Smooth muscle cell (in vitro differentiated cells): Measurements from ENCODE around the gene MRAS. TPM values are rescaled to one million over a fixed set of nuclear protein-coding genes. Genes with fewer than 3 reads are reported as not detected.

Source experiments
- DNase-seq: peaks from one replicate; lab custom pipeline; 2025; ENCODE audit not compliant: unreplicated experiment; lab: John Stamatoyannopoulos, UW
- H2AFZ ChIP-seq: fragments of 200-600 bp; sonication (generic); 2 replicates; pipeline ENCODE4 v1.6.0; 2016; ENCODE audit warnings: antibody characterized with exemption, low read depth, mild to moderate bottlenecking
- H3F3A ChIP-seq: fragments of 200-600 bp; sonication (generic); 2 replicates; pipeline ENCODE4 v1.6.0; 2017; ENCODE audit warnings: antibody characterized with exemption, low read depth
- H3K27ac ChIP-seq: fragments of 200-600 bp; sonication (generic); 2 replicates; pipeline ENCODE4 v1.5.1; 2016; ENCODE audit warnings: low read depth, mild to moderate bottlenecking
- H3K27me3 ChIP-seq: fragments of 200-600 bp; sonication (generic); 2 replicates; pipeline ENCODE4 v1.6.1; 2016; ENCODE audit warnings: low read depth, mild to moderate bottlenecking
- H3K36me3 ChIP-seq: fragments of 200-600 bp; sonication (generic); 2 replicates; pipeline ENCODE4 v1.5.1; 2016; ENCODE audit warnings: low read depth
- H3K4me1 ChIP-seq: fragments of 200-600 bp; sonication (generic); 2 replicates; pipeline ENCODE4 v1.5.1; 2016; ENCODE audit warnings: low read depth
- H3K4me2 ChIP-seq: fragments of 200-600 bp; sonication (generic); 2 replicates; pipeline ENCODE4 v1.6.0; 2016; ENCODE audit warnings: mild to moderate bottlenecking
- H3K4me3 ChIP-seq: fragments of 200-600 bp; sonication (generic); 2 replicates; pipeline ENCODE4 v1.5.1; 2016; ENCODE audit warnings: mild to moderate bottlenecking
- H3K79me2 ChIP-seq: fragments of 200-600 bp; sonication (generic); 2 replicates; pipeline ENCODE4 v1.6.0; 2016; ENCODE audit warnings: low read depth, mild to moderate bottlenecking
- H3K9ac ChIP-seq: fragments of 200-600 bp; sonication (generic); 2 replicates; pipeline ENCODE4 v1.6.0; 2016; ENCODE audit warnings: low read depth
- H3K9me3 ChIP-seq: fragments of 200-600 bp; sonication (generic); replicated peaks from 2 replicates; pipeline ENCODE4 v1.5.1; 2016; ENCODE audit warnings: low read depth
- H4K20me1 ChIP-seq: fragments of 200-600 bp; sonication (generic); 2 replicates; pipeline ENCODE4 v1.6.0; 2016; ENCODE audit warnings: low read depth
- WGBS: methylation state at CpG from one replicate; pipeline ENCODE4 v1.1.7; 2016; ENCODE audit warnings: low lambda C conversion rate; 5-methylcytosine and 5-hydroxymethylcytosine counted together
- polyA plus RNA-seq: library from polyadenylated mRNA; unstranded; fragments of >200 nt; fragmentation: Nextera tagmentation; extraction: Ambion mirVana; gene quantifications from 2 replicates; pipeline ENCODE4 v1.2.1, GENCODE V29; 2016
- total RNA-seq: library from RNA; depleted of rRNA; stranded (reverse); fragments of >200 nt; gene quantifications from 2 replicates; pipeline ENCODE4 v1.2.3, GENCODE V29; 2014
- TF ChIP-seq, protein P1 (sequence below): fragments of 200-600 bp; sonication (generic); IDR thresholded peaks from 2 replicates; pipeline ENCODE4 v1.5.1; 2017; ENCODE audit warnings: borderline replicate concordance, mild to moderate bottlenecking, antibody characterized with exemption; ENCODE audit not compliant: insufficient read depth, poor library complexity, severe bottlenecking

MRAS gene
- total and polyA plus RNA-seq, 2 experiments from 2014 or later, result 43.0 to 60.5 TPM

DNA sequence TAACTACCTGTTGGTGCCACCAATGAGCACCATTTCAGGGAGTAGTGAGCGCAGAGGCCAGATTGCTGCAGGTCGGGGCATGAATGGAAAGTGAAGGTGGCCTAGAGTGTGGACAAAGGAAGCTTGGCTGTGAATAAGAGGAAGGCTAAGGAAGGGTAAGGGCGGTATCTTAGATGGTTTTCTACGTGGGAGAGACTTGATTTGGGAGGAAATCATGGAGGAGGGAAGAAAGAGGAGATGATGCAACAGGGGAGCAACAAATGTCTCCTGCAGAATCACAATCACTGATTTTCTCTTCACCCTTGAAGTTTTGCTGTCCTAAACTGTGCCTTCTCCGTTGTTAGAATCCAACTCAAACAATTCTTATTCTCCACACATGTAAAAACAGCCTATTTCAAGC lies 40.5 kb upstream of the MRAS start:
- Histone ChIP-seq H3K27me3 (no peaks in the 10 kb centered on the region), H2AFZ (no peak overlapping the region), H3K4me2 (no peak overlapping the region), H3K27ac (no peak overlapping the region), H3K36me3 (peaks cover 3% of the 10 kb centered on the region), H4K20me1 (no peaks in the 10 kb centered on the region), H3K4me3 (no peak overlapping the region), H3K9me3 (peaks cover 22% of the 10 kb centered on the region), H3K79me2 (no peaks in the 10 kb centered on the region), H3F3A (no peaks in the 10 kb centered on the region), H3K4me1 (no peaks in the 10 kb centered on the region), H3K9ac (no peak overlapping the region)
- no peak for DNase-seq
- WGBS, result 89% methylated on average over 5 of the region's 5 CpGs
- TF ChIP-seq, protein P1, sequence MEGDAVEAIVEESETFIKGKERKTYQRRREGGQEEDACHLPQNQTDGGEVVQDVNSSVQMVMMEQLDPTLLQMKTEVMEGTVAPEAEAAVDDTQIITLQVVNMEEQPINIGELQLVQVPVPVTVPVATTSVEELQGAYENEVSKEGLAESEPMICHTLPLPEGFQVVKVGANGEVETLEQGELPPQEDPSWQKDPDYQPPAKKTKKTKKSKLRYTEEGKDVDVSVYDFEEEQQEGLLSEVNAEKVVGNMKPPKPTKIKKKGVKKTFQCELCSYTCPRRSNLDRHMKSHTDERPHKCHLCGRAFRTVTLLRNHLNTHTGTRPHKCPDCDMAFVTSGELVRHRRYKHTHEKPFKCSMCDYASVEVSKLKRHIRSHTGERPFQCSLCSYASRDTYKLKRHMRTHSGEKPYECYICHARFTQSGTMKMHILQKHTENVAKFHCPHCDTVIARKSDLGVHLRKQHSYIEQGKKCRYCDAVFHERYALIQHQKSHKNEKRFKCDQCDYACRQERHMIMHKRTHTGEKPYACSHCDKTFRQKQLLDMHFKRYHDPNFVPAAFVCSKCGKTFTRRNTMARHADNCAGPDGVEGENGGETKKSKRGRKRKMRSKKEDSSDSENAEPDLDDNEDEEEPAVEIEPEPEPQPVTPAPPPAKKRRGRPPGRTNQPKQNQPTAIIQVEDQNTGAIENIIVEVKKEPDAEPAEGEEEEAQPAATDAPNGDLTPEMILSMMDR, result no peak

DNA sequence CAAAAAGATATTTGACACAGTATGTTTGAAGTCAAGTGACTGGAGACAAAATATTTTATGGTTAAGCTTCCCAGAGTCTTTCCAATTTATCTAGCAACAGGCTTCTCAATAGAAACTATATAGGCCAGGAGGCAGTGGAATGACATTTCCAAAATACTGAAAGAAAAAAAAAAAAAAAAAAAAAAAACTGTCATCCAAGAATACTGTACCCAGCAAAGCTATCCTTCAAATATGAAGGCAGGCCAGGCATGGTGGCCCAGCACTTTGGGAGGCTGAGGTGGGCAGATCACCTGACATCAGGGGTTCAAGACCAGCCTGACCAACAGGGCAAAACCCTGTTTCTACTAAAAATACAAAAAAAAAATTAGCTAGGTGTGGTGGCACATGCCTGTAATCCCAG lies 39.6 kb upstream of the MRAS start:
- no peaks in the 10 kb centered on the region for H3K79me2 ChIP-seq
- no peaks in the 10 kb centered on the region for H3F3A ChIP-seq
- H3K4me3 ChIP-seq, result no peak overlapping the region
- peaks cover 22% of the 10 kb centered on the region for H3K9me3 ChIP-seq
- TF ChIP-seq, protein P1, result no peak
- no peaks in the 10 kb centered on the region for H3K4me1 ChIP-seq
- H3K36me3 ChIP-seq, result peaks cover 3% of the 10 kb centered on the region
- H3K27ac ChIP-seq, result no peak overlapping the region
- no peak overlapping the region for H3K9ac ChIP-seq
- no peaks in the 10 kb centered on the region for H4K20me1 ChIP-seq
- DNase-seq, result no peak
- no peak overlapping the region for H3K4me2 ChIP-seq
- H3K27me3 ChIP-seq, result no peaks in the 10 kb centered on the region
- no peak overlapping the region for H2AFZ ChIP-seq

DNA sequence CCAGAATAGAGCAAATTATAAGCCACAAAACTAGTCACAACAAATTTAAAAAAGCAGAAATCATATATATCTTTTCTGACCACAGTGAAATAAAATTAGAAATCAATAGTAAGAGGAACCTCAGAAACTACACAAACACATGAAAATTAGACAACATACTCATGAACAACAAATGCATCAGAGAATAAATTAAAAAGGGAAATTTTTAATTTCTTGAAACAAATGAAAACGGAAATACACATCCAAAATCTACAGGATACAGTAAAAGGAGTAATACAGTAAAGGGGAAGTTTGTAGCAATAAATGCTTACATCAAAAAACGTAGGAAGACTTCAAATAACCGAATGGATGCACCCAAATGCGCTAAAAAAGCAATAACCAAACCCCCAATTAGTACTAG lies 37.9 kb upstream of the MRAS start:
- Histone ChIP-seq H3K27ac (no peak overlapping the region), H3K27me3 (no peaks in the 10 kb centered on the region), H3F3A (no peaks in the 10 kb centered on the region), H3K79me2 (no peaks in the 10 kb centered on the region), H3K9me3 (peaks cover 22% of the 10 kb centered on the region), H3K4me3 (no peak overlapping the region), H3K9ac (no peak overlapping the region), H3K4me1 (no peaks in the 10 kb centered on the region), H2AFZ (no peak overlapping the region), H3K36me3 (peaks cover 3% of the 10 kb centered on the region), H4K20me1 (no peaks in the 10 kb centered on the region), H3K4me2 (no peak overlapping the region)
- WGBS, result 81% methylated on average over 4 of the region's 4 CpGs
- TF ChIP-seq, protein P1, result no peak
- no peak for DNase-seq

DNA sequence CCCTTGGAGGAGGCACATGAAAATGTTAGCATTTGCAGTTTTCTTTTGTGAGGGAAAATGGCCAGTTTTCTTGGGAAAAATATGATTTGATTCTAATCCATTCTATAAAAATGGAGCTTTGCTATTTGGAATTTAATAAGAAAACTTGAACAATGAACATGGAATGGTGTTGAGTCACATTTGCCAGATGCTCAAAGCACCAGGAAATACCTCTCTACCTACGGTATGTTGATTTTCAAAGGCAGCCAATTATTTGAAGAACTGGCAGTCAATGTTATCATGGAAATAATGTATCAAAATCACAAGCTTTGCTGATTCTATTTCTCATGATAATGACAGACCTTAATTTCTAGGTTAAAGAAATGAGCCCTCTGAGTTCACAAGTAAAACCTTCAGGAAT lies 33.6 kb upstream of the MRAS start:
- H3K79me2 ChIP-seq, result no peaks in the 10 kb centered on the region
- H3K4me3 ChIP-seq, result no peak overlapping the region
- WGBS, result 85% methylated on average over 1 of the region's 1 CpG
- H3K4me2 ChIP-seq, result no peak overlapping the region
- peaks cover 5% of the 10 kb centered on the region for H3K27me3 ChIP-seq
- H3K4me1 ChIP-seq, result no peaks in the 10 kb centered on the region
- TF ChIP-seq, protein P1, result no peak
- H2AFZ ChIP-seq, result no peak overlapping the region
- H3F3A ChIP-seq, result no peaks in the 10 kb centered on the region
- peaks cover 9% of the 10 kb centered on the region for H3K9me3 ChIP-seq
- H4K20me1 ChIP-seq, result no peaks in the 10 kb centered on the region
- DNase-seq, result no peak
- H3K27ac ChIP-seq, result no peak overlapping the region
- H3K36me3 ChIP-seq, result no peaks in the 10 kb centered on the region
- H3K9ac ChIP-seq, result no peak overlapping the region
